Motor neuron (in vitro differentiated cells): ENCODE results near the gene ORAI3. TPM values are rescaled to one million over a fixed set of nuclear protein-coding genes. Genes with fewer than 3 reads are reported as not detected.

Experiments
- ATAC-seq, 8 experiments: fragments of 200-7000 bp; cut with Tn5 transposase; replicated peaks in 6 of 8; 2 replicates each; pipeline ENCODE4 v1.8.0; 2021; ENCODE audit warnings: mild to moderate bottlenecking in 8 of 8, moderate library complexity in 8 of 8
- H3K27ac ChIP-seq, 2 donors: fragments of 250-450 bp; sonication (Bioruptor Pico); 2 replicates each; pipeline ENCODE4 v1.9.0; 2021; ENCODE audit warnings: antibody characterized with exemption in 2 of 2, mild to moderate bottlenecking in 2 of 2, moderate library complexity in 1 of 2
- H3K4me1 ChIP-seq, 2 donors: fragments of 250-450 bp; sonication (Bioruptor Pico); replicated peaks in 1 of 2; 2 replicates each; pipeline ENCODE4 v1.6.1; 2021; ENCODE audit warnings: antibody characterized with exemption in 2 of 2, mild to moderate bottlenecking in 2 of 2, moderate library complexity in 1 of 2
- H3K4me3 ChIP-seq, 5 donors: fragments of 250-450 bp; sonication (Bioruptor Pico); 2 replicates each; pipeline ENCODE4 v1.9.0; 2021; ENCODE audit warnings: antibody characterized with exemption in 5 of 5, mild to moderate bottlenecking in 5 of 5, moderate library complexity in 4 of 5
- WGBS, 10 experiments: fragments of 450-650 bp; shearing (Covaris generic); methylation state at CpG; one replicate each; pipeline ENCODE4 v1.0.0; 2022; 5-methylcytosine and 5-hydroxymethylcytosine counted together
- in situ Hi-C, 9 experiments: fragments of 400-800 bp; cut with MboI; loops; one replicate each; pipeline ENCODE4 v1.15.0; 2021; ENCODE audit warnings: low sequenced_read_pairs in 9 of 9, low pct_unique_long_range_greater_than_20kb in 2 of 9; ENCODE audit not compliant: unreplicated experiment in 9 of 9
- total RNA-seq, 8 experiments: library from RNA; unstranded; fragments of 300-600 nt; gene quantifications; 2 replicates each; pipeline versions ENCODE4 v1.2.3 to v1.2.4, GENCODE V29; 2022

Gene ORAI3
- total RNA-seq, 8 experiments from 2014 or later, result 4.4 to 37.4 (median 6.8) TPM

- WGBS, 10 experiments, result 38 to 71% (median 69%) methylated on average over 2 to 9 of the region's 10 CpGs; no CpG with 5 or more reads in 5 of the 10 experiments
- Histone ChIP-seq H3K27ac (no peak overlapping the region), H3K4me3 (no peak overlapping the region), H3K4me1 (peaks cover 8 to 15% of the 10 kb centered on the region in 2 donors)
- ATAC-seq, result no peak
- in situ Hi-C loops, result loop anchor here in 1 of 9 experiments (25.0 kb wide), 1 partner anchor 435 kb away; the partner anchor contains the start of genes COX6A2 and ZNF843
Observed at GRCh38 chr16:31002250-31002700, 53.4 kb downstream of the ORAI3 start.

GRCh38 chr16:31002862-31003341, 54.0 kb downstream of the ORAI3 start:
- Histone ChIP-seq H3K4me3 (no peak overlapping the region), H3K27ac (no peak overlapping the region), H3K4me1 (peaks cover 8 to 15% of the 10 kb centered on the region in 2 donors)
- no peak for ATAC-seq
- in situ Hi-C loops, result loop anchor here in 1 of 9 experiments (25.0 kb wide), 1 partner anchor 434 kb away; the partner anchor contains the start of genes COX6A2 and ZNF843
- WGBS, 10 experiments, result 40 to 100% (median 62%) methylated on average over 1 to 4 of the region's 9 CpGs; no CpG with 5 or more reads in 6 of the 10 experiments

GRCh38 chr16:31003744-31004143, 54.9 kb downstream of the ORAI3 start:
- in situ Hi-C loops, result loop anchor here in 1 of 9 experiments (25.0 kb wide), 1 partner anchor 434 kb away; the partner anchor contains the start of genes COX6A2 and ZNF843
- WGBS, 10 experiments, result 50 to 90% (median 79%) methylated on average over 2 to 5 of the region's 6 CpGs; no CpG with 5 or more reads in 1 of the 10 experiments
- peaks cover 8 to 15% of the 10 kb centered on the region in 2 donors for H3K4me1 ChIP-seq
- no peak for ATAC-seq
- no peak overlapping the region for H3K27ac ChIP-seq
- H3K4me3 ChIP-seq, result no peak overlapping the region

Other genes with a start within 250 kb of the ORAI3 start
- gene SRCAP, start 249.9 kb upstream of the ORAI3 start, total RNA-seq, result 10 to 100 TPM in 5 of 8 experiments, 1 to 10 TPM in 3; 6.1 to 47.8 (median 11.3) TPM
- 10 to 100 TPM; 12.0 to 35.7 (median 18.6) TPM for gene PHKG2, start 200.6 kb upstream of the ORAI3 start, total RNA-seq
- gene CFAP119, start 187.0 kb upstream of the ORAI3 start, total RNA-seq, result 10 to 100 TPM in 5 of 8 experiments, 1 to 10 TPM in 3; 4.5 to 24.1 (median 11.4) TPM
- gene RNF40, start 186.7 kb upstream of the ORAI3 start, total RNA-seq, result 100 to 1,000 TPM in 2 of 8 experiments, 10 to 100 TPM in 6; 65.9 to 124 (median 90.3) TPM
- gene ZNF629, start 161.9 kb upstream of the ORAI3 start, total RNA-seq, result 10 to 100 TPM in 7 of 8 experiments, 1 to 10 TPM in 1; 7.9 to 32.4 (median 21.1) TPM
- gene BCL7C, start 55.0 kb upstream of the ORAI3 start, total RNA-seq, result 10 to 100 TPM; 16.7 to 40.3 (median 20.5) TPM
- 1 to 10 TPM in 2 of 8 experiments, under 1 TPM in 6; 0.38 to 2.9 (median 0.66) TPM for gene CTF1, start 52.5 kb upstream of the ORAI3 start, total RNA-seq
- gene FBXL19, start 25.5 kb upstream of the ORAI3 start, total RNA-seq, result 10 to 100 TPM; 10.4 to 49.8 (median 31.4) TPM
- gene SETD1A, start 8.7 kb downstream of the ORAI3 start, total RNA-seq, result 10 to 100 TPM in 2 of 8 experiments, 1 to 10 TPM in 6; 3.5 to 17.0 (median 6.6) TPM
- gene HSD3B7, start 36.1 kb downstream of the ORAI3 start, total RNA-seq, result 10 to 100 TPM in 1 of 8 experiments, 1 to 10 TPM in 6, under 1 TPM in 1; 0.67 to 68.7 (median 1.6) TPM
- gene STX1B, start 61.6 kb downstream of the ORAI3 start, total RNA-seq, result 10 to 100 TPM in 4 of 8 experiments, 1 to 10 TPM in 2, under 1 TPM in 2; 0.45 to 20.9 (median 10.0) TPM
- gene STX4, start 84.5 kb downstream of the ORAI3 start, total RNA-seq, result 10 to 100 TPM; 14.0 to 47.5 (median 24.3) TPM
- 10 to 100 TPM in 3 of 8 experiments, 1 to 10 TPM in 5; 7.5 to 17.6 (median 9.1) TPM for gene ZNF668, start 125.2 kb downstream of the ORAI3 start, total RNA-seq
- gene ZNF646, start 125.4 kb downstream of the ORAI3 start, total RNA-seq, result 10 to 100 TPM in 7 of 8 experiments, 1 to 10 TPM in 1; 9.8 to 23.0 (median 12.6) TPM
- gene PRSS53, start 139.9 kb downstream of the ORAI3 start, total RNA-seq, result 1 to 10 TPM in 7 of 8 experiments, under 1 TPM in 1; 0.36 to 6.0 (median 3.5) TPM
- gene VKORC1, start 145.7 kb downstream of the ORAI3 start, total RNA-seq, result 100 to 1,000 TPM in 1 of 8 experiments, 10 to 100 TPM in 7; 53.8 to 109 (median 72.4) TPM
- 10 to 100 TPM; 14.1 to 46.8 (median 19.6) TPM for gene BCKDK, start 159.3 kb downstream of the ORAI3 start, total RNA-seq
- 10 to 100 TPM; 27.9 to 64.3 (median 54.0) TPM for gene KAT8, start 168.6 kb downstream of the ORAI3 start, total RNA-seq
- 1 to 10 TPM in 1 of 8 experiments, under 1 TPM in 6, not detected in 1; 0.21 to 1.1 (median 0.55) TPM for gene PRSS8, start 186.7 kb downstream of the ORAI3 start, total RNA-seq
- gene PRSS36, start 201.0 kb downstream of the ORAI3 start, total RNA-seq, result 1 to 10 TPM in 3 of 8 experiments, under 1 TPM in 5; 0.36 to 3.8 (median 0.82) TPM
- 100 to 1,000 TPM in 3 of 8 experiments, 10 to 100 TPM in 5; 31.7 to 375 (median 75.1) TPM for gene FUS, start 231.1 kb downstream of the ORAI3 start, total RNA-seq